ENCODE results near the gene GRB2.

DNA sequence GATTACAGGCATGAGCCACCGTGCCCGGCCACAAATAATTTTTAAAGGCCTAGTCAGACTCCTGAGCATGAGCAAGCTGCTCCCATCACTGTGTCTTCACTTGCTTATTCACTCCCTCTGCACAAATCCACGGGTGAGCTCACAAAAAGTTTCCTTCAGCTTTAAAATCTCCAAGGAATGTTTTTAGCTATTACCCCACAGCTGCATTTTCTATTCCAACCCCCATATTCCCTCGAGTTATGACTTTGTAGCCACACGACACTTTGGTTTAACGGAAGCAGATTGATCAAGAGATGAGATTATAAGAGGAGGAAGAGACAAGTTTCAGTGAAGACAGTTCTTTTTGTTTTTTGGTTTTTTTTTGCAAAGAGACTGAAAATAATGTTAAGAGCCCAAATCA is 67.1 kb downstream of the GRB2 start:
- TF ChIP-seq, protein P1, sequence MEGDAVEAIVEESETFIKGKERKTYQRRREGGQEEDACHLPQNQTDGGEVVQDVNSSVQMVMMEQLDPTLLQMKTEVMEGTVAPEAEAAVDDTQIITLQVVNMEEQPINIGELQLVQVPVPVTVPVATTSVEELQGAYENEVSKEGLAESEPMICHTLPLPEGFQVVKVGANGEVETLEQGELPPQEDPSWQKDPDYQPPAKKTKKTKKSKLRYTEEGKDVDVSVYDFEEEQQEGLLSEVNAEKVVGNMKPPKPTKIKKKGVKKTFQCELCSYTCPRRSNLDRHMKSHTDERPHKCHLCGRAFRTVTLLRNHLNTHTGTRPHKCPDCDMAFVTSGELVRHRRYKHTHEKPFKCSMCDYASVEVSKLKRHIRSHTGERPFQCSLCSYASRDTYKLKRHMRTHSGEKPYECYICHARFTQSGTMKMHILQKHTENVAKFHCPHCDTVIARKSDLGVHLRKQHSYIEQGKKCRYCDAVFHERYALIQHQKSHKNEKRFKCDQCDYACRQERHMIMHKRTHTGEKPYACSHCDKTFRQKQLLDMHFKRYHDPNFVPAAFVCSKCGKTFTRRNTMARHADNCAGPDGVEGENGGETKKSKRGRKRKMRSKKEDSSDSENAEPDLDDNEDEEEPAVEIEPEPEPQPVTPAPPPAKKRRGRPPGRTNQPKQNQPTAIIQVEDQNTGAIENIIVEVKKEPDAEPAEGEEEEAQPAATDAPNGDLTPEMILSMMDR (IDR thresholded peaks at IDR 0.05): no peak
- no peak for TF ChIP-seq POLR2A (IDR thresholded peaks at IDR 0.05)

Measured in lower leg skin (tissue), 3 donors.